ENCODE results near the gene TRIM71.
A peak's percentile ranks its signal among the peaks of the same experiment; 100 is the strongest.
"Not testable (repeated sequence)": the region's sequence is repeated elsewhere in the genome, so short reads cannot be mapped to it uniquely, and the experiment has no call there.

TRIM71 gene

DNA sequence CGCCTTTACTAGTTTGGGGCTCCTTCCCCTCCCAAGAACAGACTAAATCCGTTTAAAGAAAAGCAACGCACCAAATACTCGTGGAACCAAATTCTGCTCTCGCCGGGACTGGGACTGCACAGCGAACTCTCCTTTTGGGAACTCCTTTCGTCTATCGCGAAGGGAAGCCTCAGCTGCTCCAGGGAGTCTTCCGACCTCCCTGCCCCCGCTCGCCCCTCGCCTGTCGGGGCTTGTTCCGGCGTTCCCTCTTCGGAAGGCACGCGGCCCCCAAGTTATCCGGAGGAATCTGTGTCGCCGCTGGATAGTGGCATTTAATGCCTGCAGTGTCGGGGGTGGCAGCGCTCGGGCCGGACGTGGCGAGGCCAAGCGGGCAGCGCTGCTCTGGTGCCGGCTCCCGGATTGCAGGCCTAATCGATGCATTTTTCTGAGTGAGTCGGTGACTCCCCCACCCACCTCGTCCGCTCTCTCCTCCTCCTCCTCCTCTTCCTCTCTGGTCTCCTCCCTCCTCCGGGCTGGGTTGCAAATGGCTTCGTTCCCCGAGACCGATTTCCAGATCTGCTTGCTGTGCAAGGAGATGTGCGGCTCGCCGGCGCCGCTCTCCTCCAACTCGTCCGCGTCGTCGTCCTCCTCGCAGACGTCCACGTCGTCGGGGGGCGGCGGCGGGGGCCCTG, at the start of gene TRIM71:
Gene TRIM71 (plus strand): TSS at position 440 of the 671 bp plus-strand sequence. CDS start 84 bp downstream, at position 524.
- DNase-seq (ENCODE audit: low read depth), result no peak

DNA sequence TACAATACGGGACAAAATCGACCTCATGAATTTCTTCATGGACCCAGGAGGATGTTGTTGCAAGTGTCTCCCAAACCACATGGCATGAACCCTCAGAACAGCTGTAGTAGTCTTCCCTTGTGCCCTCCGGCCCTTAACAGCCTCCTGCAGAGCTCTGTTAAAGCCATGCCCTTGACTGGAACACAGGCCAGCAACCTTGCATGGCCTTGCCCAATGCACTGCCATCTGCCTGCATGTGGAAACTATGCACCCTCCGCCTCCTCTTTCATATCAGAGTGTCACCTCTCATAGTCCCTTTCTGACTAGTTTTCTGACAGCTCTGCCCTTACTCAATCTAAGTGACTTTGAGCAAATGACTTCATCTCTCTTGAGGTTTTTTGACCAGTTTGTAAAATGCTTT, 39.4 kb upstream of the TRIM71 start:
- DNase-seq (ENCODE audit: low read depth), result no peak

DNA sequence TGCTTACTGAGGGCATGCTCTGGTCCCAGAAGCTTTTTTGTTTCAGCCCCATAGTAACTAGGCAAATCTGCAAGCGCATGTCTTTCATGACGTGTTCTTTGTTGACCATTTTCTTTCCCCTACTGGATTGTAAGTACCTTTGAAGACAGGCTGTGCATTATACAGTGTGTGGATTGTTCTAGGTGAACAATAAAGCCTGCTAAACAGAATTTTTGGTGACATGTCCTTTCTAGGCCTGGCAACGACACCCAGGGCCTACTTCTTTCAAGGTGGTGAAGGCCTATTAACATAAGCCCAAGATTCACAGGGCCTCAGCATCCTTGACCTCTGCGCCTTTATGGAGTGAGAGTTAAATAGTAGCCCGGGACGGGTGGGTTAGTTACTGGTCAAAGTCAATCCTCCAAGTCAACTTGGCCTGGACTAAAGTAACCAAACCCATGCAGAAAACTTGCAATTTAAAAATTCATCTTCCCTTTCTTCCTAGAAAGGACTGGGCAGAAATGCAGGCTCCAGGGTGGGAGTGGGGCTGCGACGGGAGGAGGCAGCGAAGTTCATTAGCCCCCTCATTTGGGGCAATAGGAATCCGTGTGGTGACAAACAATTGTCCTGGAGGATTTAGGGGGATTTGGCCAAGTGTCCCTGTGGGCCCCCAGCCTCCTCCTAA, 37.6 kb upstream of the TRIM71 start:
- no peak for DNase-seq (ENCODE audit: low read depth)

DNA sequence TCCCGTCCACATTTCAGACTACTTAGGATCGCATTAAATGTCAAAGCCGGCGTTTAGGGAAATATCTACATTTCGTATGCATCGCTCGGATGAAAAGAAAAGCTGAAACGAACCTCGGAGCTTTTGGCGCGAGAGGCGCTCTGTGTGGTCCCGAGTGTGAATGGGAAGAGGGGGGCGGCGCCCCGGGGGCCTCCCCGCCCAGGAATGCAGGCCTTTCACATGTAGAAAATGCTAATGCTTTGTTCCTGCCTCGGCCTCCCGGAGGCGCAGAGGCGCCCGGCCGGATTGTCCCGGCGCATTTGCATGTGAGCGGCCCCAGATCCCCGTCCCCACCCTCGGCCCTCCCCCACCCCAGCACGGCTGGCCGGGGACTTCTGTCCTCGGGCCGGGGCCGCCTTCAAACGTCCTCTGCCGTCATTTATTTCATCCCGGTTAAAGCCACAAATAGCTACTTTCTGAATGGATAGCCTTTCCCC, 37.0 kb upstream of the TRIM71 start:
- DNase-seq (ENCODE audit: low read depth), result no peak

DNA sequence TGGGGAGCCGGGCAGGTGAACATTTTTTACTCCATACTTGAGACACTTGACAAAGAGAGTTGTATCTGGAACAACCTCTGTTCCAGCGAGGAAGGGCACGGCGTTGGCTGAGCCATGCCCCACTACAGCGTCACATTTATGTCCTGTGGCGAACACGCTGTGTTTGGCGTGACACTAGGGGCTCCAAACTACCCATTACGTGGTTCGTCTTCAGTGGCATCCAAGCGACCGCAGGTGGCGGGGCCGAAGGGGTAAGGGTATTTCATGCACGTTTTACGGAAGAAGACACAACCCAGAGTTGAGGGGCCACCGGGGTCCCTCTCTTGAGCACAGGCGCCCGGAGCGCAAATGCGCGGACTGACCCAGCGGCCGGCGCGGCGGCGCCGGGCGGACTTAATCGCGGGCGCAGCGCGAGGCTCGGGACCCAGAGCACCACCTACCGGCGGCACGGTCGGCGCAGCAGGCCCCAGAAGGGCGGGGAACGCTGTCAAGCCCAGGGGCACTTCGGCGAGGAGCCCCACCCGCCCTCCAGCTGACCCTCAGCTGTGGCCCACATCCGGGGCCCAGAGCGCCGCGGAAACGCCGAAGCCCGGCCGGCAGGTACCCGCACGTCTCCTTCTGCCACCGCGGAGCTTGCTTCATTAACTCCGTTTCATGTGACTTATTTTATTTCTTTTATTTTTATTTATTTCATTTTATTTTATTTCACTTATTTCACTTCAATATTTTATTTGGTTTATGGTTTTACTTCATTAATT, 36.4 kb upstream of the TRIM71 start:
- DNase-seq (ENCODE audit: low read depth), result peak; percentile 40

DNA sequence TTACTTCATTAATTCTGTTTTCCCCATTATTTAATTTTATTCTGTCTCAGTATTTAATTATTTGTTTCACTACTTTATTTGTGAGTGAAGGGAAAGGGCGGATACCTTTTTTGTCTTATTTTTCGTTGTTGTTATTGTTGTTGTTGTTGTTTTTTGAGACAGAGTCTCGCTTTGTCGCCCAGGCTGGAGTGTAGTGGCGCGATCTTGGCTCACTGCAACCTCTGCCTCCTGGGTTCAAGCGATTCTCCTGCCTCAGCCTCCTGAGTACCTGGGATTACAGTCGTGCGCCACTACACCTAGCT, 35.9 kb upstream of the TRIM71 start:
- not testable (repeated sequence) for DNase-seq (ENCODE audit: low read depth)

DNA sequence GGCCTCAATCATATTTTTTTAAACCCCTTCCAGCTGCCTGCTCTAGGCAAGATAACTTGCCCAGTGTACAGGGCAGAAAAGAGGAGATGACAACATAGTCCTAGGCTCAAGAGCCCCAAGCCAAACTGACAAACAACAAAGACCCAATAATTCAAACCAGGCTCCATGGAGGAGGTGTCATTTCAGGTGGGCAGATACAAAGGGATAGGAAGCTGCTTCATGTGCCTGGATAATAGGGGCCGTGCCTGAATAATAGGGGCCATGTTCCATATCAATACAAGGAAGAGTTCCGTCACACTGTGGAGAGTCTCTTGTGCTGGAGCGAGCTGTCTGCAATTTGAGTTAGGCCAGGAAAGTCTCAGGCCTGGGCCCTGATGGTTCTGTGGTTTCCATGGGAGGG, 35.4 kb upstream of the TRIM71 start:
- DNase-seq (ENCODE audit: low read depth), result no peak

DNA sequence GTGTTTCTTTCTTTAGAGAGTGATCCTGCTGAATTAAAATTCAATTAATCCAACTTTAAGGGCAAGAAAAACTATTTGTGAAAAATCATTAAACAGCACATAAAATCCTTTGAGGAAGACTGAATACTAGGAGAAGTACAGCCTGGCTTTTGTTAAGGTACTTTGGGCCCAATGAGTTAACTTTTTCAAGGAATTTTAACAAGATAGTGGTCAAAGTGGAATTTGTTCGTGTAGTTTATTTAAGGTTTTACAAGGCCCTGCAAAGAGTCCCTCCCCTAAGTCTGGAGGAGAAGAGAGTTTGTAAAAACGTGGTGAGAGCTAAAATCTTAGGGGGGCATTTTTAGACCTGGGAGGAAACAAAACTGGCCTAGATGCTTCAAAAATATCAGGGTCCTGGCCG, 26.0 kb upstream of the TRIM71 start:
- no peak for DNase-seq (ENCODE audit: low read depth)

DNA sequence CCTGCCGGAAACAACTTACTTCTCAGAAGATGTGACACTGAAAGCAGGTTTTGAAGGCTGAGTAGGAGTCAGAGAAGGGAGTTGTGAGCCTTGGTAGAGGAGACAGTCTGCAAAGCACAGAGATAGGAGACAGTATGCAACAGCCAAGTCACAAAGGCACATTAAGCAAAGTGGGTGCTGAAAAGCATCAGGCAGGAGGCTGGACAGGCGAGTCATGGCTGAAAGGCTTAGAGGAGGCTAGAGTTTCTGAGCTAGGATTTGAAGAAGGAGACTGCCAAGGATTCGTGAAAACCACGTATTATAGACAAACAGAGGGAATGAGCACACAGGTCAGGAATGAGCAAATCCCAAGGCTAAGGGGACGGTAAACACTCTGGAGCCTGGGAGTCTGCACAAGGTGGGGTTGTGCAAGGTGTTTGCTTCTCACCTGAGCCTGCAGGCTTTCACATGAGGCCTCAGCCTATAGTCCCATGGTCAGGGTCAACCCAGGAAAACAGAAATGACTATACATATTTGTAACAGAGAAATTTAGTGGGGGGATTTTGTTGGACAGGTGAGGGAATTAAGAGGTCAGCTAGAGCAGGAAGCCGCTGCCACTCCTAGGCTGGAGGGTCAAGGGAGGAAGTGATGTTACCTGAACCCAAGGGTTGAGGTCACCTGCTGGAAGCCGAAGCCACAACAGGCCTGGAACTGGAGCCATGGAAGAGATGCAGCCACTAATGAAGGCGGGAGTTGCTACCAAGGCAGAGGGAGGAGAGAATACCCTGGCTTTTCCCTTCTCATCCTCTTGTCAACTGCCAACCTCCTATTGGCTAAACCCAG, 23.1 kb upstream of the TRIM71 start:
- no peak for DNase-seq (ENCODE audit: low read depth)

DNA sequence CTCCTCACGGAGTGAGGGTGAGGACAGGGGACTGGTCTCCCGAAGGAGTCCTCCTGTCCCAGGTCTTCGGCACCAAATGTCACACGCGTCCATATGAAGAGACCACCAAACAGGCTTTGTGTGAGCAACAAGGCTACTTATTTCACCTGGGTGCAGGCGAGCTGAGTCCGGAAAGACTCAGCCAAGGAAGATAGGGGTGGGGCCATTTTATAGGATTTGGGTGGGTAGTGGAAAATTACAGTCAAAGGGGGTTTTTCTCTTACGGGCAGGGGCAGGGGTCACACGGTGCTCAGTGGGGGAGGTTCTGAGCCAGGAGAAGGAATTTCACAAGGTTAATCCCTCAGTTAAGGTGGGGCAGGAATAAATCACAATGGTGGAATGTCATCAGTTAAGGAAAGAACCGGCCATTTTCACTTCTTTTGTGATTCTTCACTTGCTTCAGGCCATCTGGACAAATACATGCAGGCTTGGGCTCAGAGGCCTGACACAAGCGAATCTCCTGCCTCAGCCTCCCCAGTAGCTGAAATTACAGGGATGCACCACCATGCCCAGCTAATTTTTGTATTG, 21.3 kb upstream of the TRIM71 start:
- not testable (repeated sequence) for DNase-seq (ENCODE audit: low read depth)

DNA sequence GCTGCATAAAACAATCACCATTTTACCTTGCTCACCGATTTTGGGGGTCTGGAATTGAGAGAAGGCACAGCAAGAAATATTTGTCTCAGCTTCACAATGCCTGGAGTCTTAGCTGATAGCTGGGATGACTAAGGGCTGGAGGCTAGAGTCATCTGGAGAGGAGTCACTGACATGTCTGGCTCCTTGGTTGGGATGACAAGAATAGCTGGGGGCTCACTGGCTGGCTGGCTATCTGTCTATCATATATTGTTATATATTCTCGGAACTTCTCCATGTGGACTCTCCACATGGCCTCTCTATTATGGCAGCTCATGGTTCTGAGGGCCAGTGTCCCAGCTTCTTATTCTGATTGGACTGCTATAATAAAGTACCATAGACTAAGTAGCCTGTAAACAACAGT, 20.0 kb upstream of the TRIM71 start:
- DNase-seq (ENCODE audit: low read depth), result no peak

DNA sequence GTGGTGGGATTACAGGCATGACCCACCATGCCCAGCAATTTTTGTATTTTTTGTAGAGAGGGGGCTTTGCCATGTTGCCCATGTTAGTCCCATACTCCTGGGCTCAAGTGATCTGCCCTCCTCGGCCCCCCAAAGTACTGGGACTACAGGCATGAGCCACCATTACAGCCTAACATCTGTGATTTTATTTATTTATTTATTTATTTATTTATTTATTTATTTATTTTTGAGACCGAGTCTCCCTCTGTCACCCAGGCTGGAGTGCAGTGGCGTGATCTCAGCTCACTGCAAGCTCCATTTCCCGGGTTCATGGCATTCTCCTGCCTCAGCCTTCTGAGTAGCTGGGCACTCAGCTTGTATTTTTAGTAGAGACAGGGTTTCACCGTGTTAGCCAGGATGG, 16.4 kb upstream of the TRIM71 start:
- not testable (repeated sequence) for DNase-seq (ENCODE audit: low read depth)

DNA sequence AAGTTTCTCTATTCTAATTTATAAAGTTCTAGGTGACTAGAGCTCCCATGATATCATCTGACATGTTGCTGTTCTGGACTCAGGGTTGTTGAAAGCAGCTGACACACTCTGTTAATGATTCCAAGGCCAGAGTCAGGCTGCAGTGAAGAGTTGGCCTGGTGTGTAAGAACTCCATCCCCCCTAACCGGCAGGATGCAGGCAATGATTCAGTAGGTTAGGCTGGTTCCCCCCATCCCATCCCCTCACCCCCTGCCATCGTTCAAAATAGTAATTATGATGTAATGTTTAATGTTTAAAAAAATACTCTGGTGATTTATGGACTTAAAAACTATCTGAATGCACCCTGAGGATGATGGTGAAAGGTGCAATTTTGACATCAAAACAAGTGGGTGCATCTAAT, 4.6 kb upstream of the TRIM71 start:
- no peak for DNase-seq (ENCODE audit: low read depth)

DNA sequence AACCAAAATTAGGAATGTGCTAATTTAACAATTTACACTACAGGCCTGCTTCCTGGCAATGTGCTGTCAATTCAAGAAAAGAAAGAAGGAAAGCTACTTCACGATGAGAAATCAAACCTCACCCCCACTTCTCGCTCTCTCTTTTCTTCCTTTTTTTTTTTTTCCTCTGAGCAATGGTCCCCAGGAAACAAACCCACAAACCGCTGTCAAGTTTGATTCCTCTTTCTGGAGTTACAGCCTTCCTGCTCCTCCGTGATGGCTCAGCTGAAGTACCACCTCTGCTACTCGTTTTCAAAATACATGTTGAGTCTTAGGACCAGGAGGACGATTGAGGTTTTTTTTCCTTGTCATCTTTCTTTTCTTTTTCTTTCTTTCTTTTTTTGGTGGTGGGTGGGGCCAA, 3.4 kb upstream of the TRIM71 start:
- no peak for DNase-seq (ENCODE audit: low read depth)

DNA sequence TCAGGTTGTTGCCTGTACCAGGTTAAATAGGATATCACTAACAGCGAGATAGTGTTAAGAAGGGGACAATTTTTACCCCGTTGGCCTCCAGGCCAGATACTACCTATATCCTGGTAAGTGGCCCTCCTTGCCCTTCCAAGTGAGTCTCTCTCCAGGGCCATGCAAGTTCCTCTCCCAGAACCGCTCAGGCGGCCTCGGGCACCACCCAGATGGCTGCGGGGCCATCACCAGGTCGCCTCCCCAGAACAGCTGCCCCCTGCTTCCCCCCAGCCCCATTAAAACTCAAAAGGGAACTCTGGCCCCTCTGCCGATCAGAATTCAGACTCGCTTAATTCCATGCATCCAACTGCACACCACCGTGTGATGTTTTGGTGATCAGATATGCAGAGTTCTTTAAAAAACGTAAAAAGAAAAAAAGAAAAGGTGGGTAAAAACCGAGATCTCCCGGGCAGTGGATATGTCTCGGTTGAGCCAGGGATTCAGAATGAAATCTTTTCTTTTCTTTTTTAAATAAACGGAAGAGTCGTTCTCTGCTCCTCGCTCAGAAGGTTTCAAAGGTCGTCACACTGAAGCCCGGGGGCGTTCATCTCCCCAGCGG, 1.9 kb upstream of the TRIM71 start:
- DNase-seq (ENCODE audit: low read depth), result no peak

DNA sequence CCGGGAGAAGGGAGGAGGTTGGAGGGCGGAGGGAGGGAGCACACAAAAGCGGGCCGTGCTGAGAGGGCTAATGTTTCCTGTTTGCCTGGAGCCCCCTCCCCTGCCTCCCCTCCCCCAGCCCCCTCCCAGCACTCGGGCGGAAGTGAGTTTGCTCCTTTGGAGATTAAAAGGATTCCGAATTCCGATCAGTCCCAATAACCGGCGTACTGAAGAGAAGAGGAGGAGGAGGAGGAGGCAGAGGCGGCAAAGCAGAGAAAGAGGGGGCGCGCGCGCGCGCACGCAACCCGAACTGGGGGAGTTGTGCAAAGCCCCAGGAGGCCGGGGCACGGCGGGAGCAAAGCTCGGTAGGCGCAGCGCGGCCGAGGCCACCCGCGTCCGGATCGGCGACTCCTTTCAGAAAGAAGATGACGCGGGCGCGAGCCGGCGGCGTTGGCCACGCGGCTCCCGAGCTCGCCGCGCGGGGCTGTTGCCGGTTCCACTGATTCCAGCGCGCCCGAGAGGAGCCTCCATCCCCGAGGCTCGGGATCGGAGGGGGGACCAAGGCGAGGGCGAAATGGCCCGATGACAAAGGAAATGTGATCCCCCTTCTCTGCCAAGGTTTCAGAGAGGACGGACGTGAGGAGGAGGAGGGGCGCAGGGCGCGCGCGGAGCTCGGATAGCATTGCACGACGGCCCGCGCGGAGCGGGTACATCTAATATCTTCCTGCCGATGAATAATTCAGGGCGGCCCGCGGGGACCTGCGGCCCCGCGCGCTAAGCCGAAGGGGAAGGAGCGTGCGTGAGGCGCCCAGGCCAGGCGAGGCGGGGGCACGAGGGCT, 1.1 kb upstream of the TRIM71 start:
- DNase-seq (ENCODE audit: low read depth), result no peak

DNA sequence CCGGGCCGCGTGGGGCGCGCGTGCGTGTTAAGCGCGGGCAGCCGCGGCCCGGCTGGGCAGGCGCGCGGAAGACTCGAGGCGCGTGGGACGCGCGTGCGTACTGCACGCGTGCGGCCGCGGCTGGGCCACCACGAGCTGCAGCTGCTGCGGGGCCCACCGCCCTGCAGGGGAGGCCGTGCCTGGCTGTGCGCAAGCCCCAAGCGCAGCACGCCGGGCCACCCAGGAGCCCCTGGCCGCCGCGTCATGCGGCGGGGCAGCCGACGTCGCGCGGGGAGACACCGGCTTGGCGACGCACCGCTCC, 590 bp upstream of the TRIM71 start:
- DNase-seq (ENCODE audit: low read depth), result no peak

DNA sequence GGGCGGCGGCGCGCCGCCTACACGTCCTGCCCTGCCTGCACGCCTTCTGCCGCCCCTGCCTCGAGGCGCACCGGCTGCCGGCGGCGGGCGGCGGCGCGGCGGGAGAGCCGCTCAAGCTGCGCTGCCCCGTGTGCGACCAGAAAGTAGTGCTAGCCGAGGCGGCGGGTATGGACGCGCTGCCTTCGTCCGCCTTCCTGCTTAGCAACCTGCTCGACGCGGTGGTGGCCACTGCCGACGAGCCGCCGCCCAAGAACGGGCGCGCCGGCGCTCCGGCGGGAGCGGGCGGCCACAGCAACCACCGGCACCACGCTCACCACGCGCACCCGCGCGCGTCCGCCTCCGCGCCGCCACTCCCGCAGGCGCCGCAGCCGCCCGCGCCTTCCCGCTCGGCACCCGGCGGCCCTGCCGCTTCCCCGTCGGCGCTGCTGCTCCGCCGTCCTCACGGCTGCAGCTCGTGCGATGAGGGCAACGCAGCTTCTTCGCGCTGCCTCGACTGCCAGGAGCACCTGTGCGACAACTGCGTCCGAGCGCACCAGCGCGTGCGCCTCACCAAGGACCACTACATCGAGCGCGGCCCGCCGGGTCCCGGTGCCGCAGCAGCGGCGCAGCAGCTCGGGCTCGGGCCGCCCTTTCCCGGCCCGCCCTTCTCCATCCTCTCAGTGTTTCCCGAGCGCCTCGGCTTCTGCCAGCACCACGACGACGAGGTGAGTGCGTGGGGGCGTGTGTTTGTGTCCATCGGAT, 602 bp downstream of the TRIM71 start:
- no peak for DNase-seq (ENCODE audit: low read depth)

DNA sequence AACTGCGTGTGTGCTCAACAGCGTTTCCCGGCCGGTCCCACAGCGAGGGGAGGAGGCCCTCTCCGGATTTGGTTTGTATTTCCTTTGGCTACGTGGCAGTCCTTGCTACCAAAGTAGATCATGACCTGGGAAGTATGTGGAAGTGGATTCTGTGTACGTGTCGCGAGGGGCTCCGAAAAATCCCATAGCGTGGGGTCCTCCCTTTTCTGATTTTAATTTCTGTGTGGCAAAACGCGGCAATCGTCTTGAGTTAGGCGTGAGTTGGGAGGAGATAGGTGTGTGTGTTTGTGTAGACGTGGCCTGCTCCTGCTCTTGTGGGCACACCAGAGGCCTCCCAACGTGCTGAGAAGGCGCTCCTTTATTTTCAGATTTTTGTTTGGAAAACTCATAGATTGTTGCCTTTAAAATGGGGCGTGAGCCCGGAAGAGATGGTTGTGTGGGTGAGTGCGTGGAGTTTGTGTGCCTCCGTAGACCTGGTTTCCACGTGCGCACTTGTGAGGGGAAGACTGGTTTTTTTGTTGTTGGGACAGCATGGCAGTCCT, 1.2 kb downstream of the TRIM71 start:
- DNase-seq (ENCODE audit: low read depth), result no peak

Data from activated gamma-delta T cell treated with anti-CD3 and anti-CD28 coated beads, Interleukin-2, amount 50 U/mL, for 16 hours (primary cell).